ENCODE measurements around the gene KDM6A. TPM values are rescaled to one million over a fixed set of nuclear protein-coding genes. Genes with fewer than 3 reads are reported as not detected.

KDM6A gene
- total RNA-seq (2014; rRNA removed; shearing (Covaris generic)), result 14.1 and 20.4 TPM in 2 replicates

GRCh38 chrX:44872821-44873414 is at the start of gene KDM6A:
TSS of gene KDM6A (plus strand) at chrX:44873188. CDS start at chrX:44873552, 364 bp downstream.

GRCh38 chrX:44843753-44844152 is 29.2 kb upstream of the KDM6A start, which contains the start of gene DUSP21:
TSS of gene DUSP21 (plus strand) at chrX:44844021. CDS start at chrX:44844133, 112 bp downstream.

Other genes with a start within 250 kb of the KDM6A start
- not detected in 2 replicates for gene DUSP21, start 29.2 kb upstream of the KDM6A start, total RNA-seq (2014; rRNA removed; shearing (Covaris generic))

Data from A375 (cell line).